Natural killer cell treated with Interleukin-12 subunit alpha and Interleukin-12 subunit beta and Interleukin-15 and Interleukin-18, amount 100 ng/mL, for 72 hours (primary cell): ENCODE data around the gene BIRC5. TPM values are rescaled to one million over a fixed set of nuclear protein-coding genes. Genes with fewer than 3 reads are reported as not detected.
"Not testable (repeated sequence)": the region's sequence is repeated elsewhere in the genome, so short reads cannot be mapped to it uniquely, and the experiment has no call there.

Source experiments
- ATAC-seq, 2 donors: fragments of 150-1000 bp; cut with Tn5 transposase in 1 of 2; sonication (Bioruptor Pico), chemical (Tn5 transposase) in 1 of 2; 2 replicates each; pipeline ENCODE4 v1.10.0; 2021
- DNase-seq: peaks from one replicate; pipeline ENCODE4 v3.0.0; 2022; ENCODE audit warnings: low spot score
- H3K27ac Mint-ChIP-seq, 2 donors: 1 replicate in 1 of 2; 2 replicates in 1 of 2; pipeline ENCODE4 v1.8.0; 2022; ENCODE audit warnings: mixed read lengths in 2 of 2, mild to moderate bottlenecking in 1 of 2, moderate library complexity in 1 of 2
- H3K27me3 Mint-ChIP-seq, 2 donors: 1 replicate in 1 of 2; 2 replicates in 1 of 2; pipeline ENCODE4 v1.8.0; 2022; ENCODE audit warnings: mixed read lengths in 2 of 2
- H3K36me3 Mint-ChIP-seq: one replicate; pipeline ENCODE4 v1.8.0; 2022; ENCODE audit warnings: mixed read lengths
- H3K4me1 Mint-ChIP-seq, 2 donors: 1 replicate in 1 of 2; 2 replicates in 1 of 2; pipeline ENCODE4 v1.8.0; 2022; ENCODE audit warnings: low read depth in 2 of 2, mixed read lengths in 2 of 2, mild to moderate bottlenecking in 1 of 2
- H3K4me3 Mint-ChIP-seq: one replicate; pipeline ENCODE4 v1.8.0; 2022; ENCODE audit warnings: mixed read lengths
- H3K9me3 Mint-ChIP-seq: 2 replicates; pipeline ENCODE4 v1.8.0; 2022; ENCODE audit warnings: mixed read lengths
- total RNA-seq, 2 donors: library from RNA; stranded (reverse); gene quantifications; one replicate each; pipeline ENCODE4 v1.2.3, GENCODE V29; 2022

The BIRC5 gene
- total RNA-seq, 2 donors from 2014 or later = 42.4 to 100 TPM

DNA sequence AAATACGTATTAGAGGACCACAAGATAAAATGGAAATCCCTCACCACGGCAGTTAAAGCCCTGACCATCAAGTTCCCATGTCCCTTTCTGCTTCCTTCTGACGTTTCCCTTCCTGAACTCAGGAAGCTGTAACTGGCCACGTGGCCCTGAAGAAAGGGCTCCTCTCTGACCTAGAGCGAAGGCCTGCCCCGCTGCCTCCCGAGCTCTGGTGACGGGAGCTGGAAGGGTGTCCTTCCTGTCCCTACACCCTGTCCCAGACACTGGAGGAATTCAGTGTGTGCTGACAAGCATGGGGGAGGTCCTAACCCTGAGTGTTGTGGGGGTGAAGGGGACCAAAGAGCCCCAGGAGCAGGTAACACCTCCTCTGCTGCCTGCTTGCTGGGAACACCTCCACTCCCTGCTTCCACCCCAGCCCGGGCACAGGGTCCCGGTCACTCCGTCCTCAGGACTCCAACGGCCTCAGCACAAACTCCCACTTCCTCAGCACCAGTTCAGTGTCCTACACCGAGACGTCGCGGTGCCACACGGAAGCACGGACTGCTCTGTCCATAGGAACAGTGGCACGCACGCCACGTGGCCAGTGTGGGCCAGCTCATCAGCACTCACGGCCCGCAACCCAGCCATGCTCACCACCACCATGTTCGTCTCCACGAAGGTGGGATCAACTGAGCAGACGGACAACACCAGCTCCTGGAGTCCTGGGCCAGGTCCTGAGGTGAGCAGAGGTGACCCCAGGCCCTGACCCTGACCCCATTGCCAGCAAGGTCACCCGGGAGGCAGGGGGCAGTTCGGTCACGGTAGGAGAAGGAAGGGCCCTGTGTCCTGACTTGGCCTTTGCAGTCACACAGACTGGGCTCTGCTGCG, 34.2 kb downstream of the BIRC5 start:
- H3K27me3 Mint-ChIP-seq = peaks cover 0 to 7% of the 10 kb centered on the region in 2 donors
- no peaks in the 10 kb centered on the region for H3K9me3 Mint-ChIP-seq
- no peak overlapping the region for H3K4me3 Mint-ChIP-seq
- no peak for ATAC-seq
- no peaks in the 10 kb centered on the region for H3K36me3 Mint-ChIP-seq
- no peak overlapping the region for H3K27ac Mint-ChIP-seq
- peaks cover 8 to 14% of the 10 kb centered on the region in 2 donors for H3K4me1 Mint-ChIP-seq
- DNase-seq = no peak

DNA sequence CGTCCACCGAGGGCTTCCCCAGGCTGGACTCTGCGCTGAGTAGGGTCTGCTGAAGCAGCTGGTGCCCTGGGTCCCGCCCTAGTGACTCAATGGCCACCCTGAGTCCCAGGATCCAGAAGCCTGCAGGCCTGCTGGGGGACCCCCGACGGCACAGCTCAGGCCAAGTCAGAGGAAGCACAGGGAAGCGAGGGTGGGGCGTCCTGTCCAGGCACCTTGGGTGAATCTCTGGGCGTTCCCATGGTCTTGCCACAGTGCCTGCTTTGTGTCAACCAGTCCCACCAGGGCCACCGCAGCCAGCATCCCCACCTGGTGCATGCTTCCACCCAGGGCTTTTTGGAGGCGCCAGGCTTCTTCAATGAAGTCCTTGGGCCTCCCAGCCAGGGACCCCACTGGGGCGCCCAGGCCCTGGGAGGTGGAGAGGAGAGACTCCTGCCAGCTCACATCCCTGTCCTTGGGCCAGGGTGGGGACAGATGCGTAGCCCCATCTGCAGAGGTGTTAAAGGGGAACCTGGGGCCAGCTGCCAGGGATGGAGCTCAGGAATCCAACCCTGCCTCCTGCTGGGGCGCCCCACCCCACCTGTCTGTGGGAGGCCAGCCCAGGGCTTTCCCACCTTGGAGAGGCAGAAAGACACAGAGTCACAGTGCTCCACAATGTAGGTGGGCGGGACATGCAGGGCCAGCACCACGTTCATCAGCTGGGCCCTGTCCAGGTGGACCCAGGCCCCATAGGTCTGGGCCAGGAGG, 35.2 kb downstream of the BIRC5 start:
- H3K36me3 Mint-ChIP-seq = no peaks in the 10 kb centered on the region
- ATAC-seq (no peak), DNase-seq (no peak)
- H3K4me1 Mint-ChIP-seq = peaks cover 8 to 13% of the 10 kb centered on the region in 2 donors
- H3K4me3 Mint-ChIP-seq = no peak overlapping the region
- no peak overlapping the region for H3K27ac Mint-ChIP-seq
- H3K27me3 Mint-ChIP-seq = peaks cover 0 to 7% of the 10 kb centered on the region in 2 donors
- H3K9me3 Mint-ChIP-seq = no peaks in the 10 kb centered on the region

DNA sequence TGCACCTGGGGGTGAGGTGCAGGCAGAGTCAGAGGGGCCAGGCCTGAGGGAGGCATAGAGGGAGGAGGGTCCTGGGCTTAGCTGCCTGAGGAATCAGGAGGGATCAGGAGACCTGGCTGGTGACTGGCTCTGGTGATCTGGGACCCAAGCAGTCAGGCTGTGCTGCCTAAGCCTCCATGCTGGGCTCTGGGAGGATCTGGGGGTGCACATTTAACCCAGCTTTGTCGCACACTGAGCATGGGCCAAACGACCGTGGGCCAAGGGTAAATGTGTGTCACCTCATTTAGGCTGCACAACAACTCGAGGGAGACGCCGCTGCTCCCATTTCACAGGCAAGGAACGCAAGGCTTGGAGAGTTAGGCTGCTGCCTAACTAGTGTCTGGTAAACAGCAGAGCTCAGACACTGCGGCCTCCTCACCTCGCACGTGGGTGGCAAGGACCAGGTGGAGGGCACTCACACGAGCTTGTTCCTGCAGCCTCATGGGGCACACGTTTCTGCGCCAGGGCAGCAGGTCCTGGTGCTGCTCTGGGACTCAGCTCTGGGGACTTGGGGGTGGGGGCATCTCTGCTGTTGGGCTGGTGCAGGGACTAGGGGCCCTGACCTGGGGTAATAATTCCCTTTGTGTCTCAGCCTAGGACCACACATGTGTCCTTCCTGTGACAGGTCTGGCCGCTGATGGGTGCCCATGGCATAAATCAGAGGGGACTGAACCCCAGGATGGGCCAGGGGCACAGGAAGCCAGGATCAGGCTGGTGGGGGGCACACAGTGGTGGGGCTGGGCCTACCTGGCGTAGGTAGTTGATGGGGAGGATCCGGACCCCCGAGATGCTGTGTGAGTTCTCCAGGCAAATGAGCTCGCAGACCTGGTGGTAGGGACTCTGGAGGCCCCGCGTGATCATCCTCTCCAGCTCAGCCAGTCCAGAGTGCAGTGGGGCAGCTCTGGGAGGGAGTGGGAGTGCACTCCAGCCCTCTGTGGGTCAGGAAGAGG, 36.1 kb downstream of the BIRC5 start:
- Mint-ChIP-seq H3K9me3 (no peaks in the 10 kb centered on the region), H3K36me3 (no peaks in the 10 kb centered on the region), H3K4me3 (no peak overlapping the region), H3K27ac (no peak overlapping the region), H3K27me3 (peaks cover 2 to 7% of the 10 kb centered on the region in 2 donors), H3K4me1 (peaks cover 13 to 17% of the 10 kb centered on the region in 2 donors)
- ATAC-seq = no peak
- DNase-seq = peak; percentile 49

DNA sequence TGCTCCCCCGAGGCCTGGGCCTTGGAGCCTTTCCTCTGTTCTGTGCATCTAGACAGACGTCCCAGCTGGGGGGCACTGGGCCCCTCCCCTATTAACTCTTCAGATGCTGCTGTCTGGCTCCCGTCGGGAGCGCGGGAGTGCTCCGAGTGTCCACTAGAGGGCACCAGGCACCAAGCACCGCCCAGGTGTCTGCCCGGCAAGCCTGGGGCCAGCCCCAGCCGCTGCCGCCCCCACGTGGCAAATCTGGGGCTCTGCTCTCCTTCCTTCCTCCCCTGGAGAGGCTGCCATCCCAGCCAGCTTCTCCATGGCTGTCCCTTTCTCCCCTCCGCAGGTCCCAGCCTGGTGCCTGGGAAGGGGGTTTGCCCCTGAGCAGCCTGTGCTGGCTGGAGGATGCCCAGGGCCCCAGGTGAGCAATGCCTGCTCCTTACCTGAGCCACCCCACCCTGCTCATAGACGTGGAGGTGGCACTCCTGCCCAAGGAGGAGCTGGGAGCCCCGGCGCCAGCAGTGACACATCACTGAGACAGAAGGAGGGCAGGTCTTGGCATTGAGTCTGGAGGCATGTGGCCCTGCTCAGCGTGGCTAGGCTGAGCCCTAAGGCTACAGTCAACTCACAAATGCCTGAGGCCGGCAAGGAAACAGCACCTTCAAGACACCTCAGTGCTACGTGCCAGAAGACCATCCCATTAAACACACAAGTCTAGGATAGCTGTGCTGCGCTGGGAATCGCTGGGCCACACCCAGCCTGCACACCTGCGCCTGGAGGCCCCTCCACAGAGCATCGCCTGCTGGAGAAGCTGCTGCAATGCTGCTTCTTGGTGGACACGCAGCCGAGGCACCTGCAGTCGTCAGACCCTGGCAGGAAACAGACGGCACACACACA, 37.1 kb downstream of the BIRC5 start:
- no peak overlapping the region for H3K4me3 Mint-ChIP-seq
- no peak overlapping the region for H3K27ac Mint-ChIP-seq

DNA sequence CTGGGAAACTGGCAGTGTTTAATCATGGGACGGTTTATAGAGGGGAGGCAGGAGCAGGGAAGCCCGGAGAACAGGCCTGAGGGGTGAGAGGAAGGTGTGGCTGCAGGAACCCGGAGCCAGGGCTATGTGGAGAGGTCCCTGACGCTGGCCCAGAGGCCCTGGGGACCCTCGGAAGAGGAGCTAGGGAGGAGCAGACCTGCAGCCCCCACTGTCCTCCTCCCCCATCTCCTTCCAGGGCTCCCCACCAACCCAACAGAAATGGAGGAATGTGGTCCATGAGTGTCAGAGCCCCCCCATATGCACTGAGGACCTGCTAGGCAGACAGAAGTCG, 37.7 kb downstream of the BIRC5 start:
- ATAC-seq (no peak), DNase-seq (no peak)
- Mint-ChIP-seq H3K4me1 (peaks cover 13 to 17% of the 10 kb centered on the region in 2 donors), H3K27me3 (peaks cover 2 to 7% of the 10 kb centered on the region in 2 donors), H3K9me3 (no peaks in the 10 kb centered on the region), H3K4me3 (no peak overlapping the region), H3K27ac (no peak overlapping the region), H3K36me3 (no peaks in the 10 kb centered on the region)

More for the DNA sequence above, 37.1 kb downstream of the BIRC5 start:
- ATAC-seq (peak; percentile 83 to 91), DNase-seq (peak; percentile 91)
- Mint-ChIP-seq H3K9me3 (no peaks in the 10 kb centered on the region), H3K27me3 (peaks cover 2 to 7% of the 10 kb centered on the region in 2 donors), H3K36me3 (no peaks in the 10 kb centered on the region), H3K4me1 (peaks cover 13 to 17% of the 10 kb centered on the region in 2 donors)

DNA sequence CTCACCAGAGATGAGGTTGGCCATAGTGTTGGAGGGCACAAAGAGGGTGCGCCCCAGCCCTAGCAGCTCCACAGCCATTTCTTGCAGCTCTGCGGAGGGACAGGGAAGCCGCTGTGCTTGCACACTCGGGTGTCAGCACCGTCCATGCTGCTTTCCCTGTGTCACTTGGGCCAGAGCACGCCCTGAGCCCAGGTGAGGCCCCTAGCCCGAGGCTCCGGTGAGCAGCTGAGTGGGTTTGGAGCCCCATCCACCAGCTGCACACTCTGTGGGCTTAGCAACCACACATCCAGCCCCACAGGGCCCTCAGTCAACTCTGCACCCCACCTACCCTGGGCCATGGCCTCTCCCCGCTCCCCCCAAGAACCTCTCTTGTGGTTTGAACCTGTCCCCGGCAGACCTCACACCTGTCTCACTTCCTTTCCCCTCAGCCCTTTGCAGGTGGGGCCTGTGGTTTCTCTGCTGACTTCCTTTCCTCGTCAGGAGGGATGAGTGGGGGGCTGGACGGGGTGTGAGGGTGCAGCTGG, 38.1 kb downstream of the BIRC5 start:
- H3K4me3 Mint-ChIP-seq = no peak overlapping the region
- H3K36me3 Mint-ChIP-seq = no peaks in the 10 kb centered on the region
- ATAC-seq (no peak), DNase-seq (no peak)
- H3K27ac Mint-ChIP-seq = no peak overlapping the region
- H3K9me3 Mint-ChIP-seq = no peaks in the 10 kb centered on the region
- H3K27me3 Mint-ChIP-seq = peaks cover 2 to 4% of the 10 kb centered on the region in 2 donors
- peaks cover 13 to 17% of the 10 kb centered on the region in 2 donors for H3K4me1 Mint-ChIP-seq

DNA sequence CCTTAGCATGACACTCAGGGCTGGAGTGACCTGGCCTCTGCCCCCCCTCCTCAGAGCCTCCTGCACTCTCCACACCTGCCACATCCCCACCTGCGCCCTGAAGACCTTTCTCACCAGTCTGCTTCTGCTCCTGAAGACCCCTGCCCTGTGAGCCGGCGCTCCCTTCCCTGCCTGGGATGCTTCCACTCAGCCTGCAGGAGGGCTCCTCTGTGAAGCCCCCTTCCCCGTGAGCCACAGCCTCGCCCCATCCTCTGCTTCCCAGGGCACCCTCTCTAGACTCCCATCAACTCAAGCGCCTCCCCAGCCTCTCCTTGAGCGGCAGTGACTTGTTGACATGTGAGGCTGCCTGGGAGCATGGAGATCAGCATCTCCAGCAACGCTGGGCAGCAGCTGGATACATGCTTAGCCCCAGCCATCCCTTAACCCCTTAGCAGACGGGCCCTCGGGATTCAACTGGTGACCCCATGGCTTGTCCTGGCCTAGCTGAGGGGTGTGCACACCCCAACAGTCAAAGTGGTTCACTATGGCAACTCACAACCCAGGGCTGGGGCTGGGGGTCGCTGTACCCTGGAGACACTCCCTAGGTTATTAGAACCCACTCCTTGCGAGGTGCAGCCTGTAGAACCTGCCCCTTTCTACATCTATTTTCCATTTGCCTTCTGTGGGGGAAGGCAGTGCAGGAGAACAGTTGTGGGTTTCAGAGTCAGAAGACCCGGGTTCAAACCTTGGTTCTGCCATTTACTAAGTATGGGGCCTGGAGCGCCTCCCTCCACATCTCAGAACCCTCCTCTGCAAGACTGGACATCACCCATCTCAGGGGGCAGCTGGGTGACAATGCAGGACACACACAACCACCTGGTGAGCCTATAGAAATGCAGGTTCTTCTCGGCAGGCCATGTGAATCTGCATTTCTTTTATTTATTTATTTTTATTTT, 38.9 kb downstream of the BIRC5 start:
- peaks cover 16 to 20% of the 10 kb centered on the region in 2 donors for H3K4me1 Mint-ChIP-seq
- DNase-seq = no peak
- no peak for ATAC-seq

DNA sequence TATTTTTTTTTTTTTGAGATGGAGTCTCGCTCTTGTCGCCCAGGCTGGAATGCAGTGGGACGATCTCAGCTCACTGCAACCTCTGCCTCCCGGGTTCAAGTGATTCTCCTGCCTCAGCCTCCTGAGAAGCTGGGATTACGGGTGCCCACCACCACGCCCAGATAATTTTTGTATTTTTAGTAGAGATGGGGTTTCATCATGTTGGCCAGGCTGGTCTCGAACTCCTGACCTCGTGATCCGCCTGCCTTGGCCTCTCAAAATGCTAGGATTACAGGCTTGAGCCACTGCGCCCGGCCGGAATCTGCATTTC, 39.5 kb downstream of the BIRC5 start:
- ATAC-seq, H3K36me3 Mint-ChIP-seq, H3K9me3 Mint-ChIP-seq, H3K27me3 Mint-ChIP-seq, H3K27ac Mint-ChIP-seq, DNase-seq: not testable (repeated sequence)
- Mint-ChIP-seq H3K4me3 (peak overlapping the region; percentile 71), H3K4me1 (peaks cover 19 to 25% of the 10 kb centered on the region in 2 donors)

More for the DNA sequence above, 38.9 kb downstream of the BIRC5 start:
- H3K4me3 Mint-ChIP-seq = peak overlapping the region; percentile 62
- H3K36me3 Mint-ChIP-seq = no peaks in the 10 kb centered on the region
- no peak overlapping the region for H3K27ac Mint-ChIP-seq
- peaks cover 4% of the 10 kb centered on the region in 2 donors for H3K27me3 Mint-ChIP-seq
- no peaks in the 10 kb centered on the region for H3K9me3 Mint-ChIP-seq

DNA sequence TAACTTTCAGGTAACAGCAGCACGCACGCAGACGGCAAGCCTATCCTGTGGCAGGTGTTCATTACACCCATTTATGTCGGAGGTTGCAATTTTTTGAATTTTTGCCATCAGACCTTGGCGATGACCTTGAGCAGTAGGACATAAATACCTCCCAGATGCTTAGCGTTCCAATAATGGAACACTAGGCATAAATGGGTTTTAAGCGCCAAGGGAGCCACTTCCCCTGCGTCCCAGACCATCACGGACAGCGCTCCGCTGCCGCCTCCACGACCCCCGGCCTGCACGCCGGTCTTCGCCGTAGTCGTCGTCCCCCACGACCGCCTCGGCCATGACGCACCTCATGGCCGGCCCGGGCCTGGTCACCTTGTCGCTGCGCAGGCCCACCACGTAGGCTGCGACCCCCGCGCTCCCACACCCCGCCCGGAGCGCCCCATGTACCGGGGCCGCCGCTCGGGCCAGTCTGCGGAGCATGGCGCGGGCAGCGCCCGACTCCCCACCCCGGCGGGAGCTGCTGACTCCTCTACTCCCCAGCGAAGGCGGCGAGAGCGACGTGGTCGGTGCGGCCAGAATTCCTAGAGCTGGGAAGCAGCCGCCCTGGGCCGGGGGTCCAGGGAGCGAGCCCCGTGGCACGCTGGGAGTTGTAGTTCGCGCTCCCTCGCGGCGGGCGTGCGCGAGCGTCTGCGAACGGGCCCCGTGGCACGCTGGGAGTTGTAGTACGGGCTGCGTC, 40.1 kb downstream of the BIRC5 start:
- H3K27me3 Mint-ChIP-seq = peaks cover 7% of the 10 kb centered on the region in 2 donors
- peak; percentile 78 for DNase-seq
- H3K4me1 Mint-ChIP-seq = peaks cover 19 to 26% of the 10 kb centered on the region in 2 donors
- H3K36me3 Mint-ChIP-seq = no peaks in the 10 kb centered on the region
- H3K4me3 Mint-ChIP-seq = peak overlapping the region; percentile 71
- peak; percentile 83 to 90 for ATAC-seq
- no peaks in the 10 kb centered on the region for H3K9me3 Mint-ChIP-seq
- peak overlapping the region; percentile 13 to 45 for H3K27ac Mint-ChIP-seq

DNA sequence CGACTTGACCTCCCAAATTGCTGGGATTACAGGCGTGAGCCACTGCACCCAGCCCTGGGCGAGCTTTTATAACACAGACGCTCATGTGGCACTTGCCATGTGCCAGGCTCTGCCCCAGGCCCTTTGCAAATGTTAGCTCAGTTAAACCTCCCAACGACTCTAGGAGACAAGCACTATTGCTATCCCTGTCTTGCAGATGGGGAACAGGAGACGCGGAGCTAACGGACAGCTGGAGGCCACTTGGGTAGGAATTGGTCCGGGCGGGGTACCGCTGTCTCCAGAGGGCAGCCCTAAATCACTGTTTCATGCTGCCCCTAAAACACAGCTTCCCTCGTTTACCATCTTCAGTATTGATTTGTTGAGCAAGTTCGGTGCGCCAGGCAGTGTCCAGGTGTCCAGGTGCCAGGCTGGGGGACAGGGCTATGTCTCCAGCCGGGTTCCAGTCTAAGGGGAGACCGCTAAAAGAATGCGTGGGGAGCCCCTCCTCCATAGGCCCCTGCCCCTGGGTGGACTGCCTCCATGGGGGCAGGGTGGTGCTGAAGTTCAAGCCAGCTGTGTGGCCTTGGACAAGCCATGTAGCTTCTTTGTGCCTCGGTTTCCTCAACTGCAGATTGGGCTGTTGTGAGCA, 41.1 kb downstream of the BIRC5 start:
- Mint-ChIP-seq H3K4me1 (peaks cover 19 to 30% of the 10 kb centered on the region in 2 donors), H3K4me3 (peak overlapping the region; percentile 50), H3K27me3 (peaks cover 7% of the 10 kb centered on the region in 2 donors), H3K36me3 (no peaks in the 10 kb centered on the region), H3K9me3 (no peaks in the 10 kb centered on the region), H3K27ac (peak overlapping the region; percentile 29 to 31)
- DNase-seq = no peak
- ATAC-seq = no peak
